Muscle layer of colon (tissue), 2 donors: ENCODE data around the gene CLSTN2.

Source experiments
- H3K27ac ChIP-seq: one replicate; pipeline ENCODE4 v1.7.0; 2013; ENCODE audit warnings: low read depth, mild to moderate bottlenecking, low read length, moderate library complexity
- H3K27me3 ChIP-seq, 2 donors: one replicate each; pipeline ENCODE4 v1.7.0; 2013; ENCODE audit warnings: low read length in 2 of 2, mild to moderate bottlenecking in 2 of 2; ENCODE audit not compliant: insufficient read depth in 2 of 2, control insufficient read depth in 1 of 2
- H3K36me3 ChIP-seq: one replicate; pipeline ENCODE4 v1.7.0; 2013; ENCODE audit warnings: mild to moderate bottlenecking, low read length; ENCODE audit not compliant: insufficient read depth
- H3K4me1 ChIP-seq: one replicate; pipeline ENCODE4 v1.7.0; 2013; ENCODE audit warnings: mild to moderate bottlenecking, low read length; ENCODE audit not compliant: insufficient read depth
- H3K4me3 ChIP-seq, 2 donors: one replicate each; pipeline ENCODE4 v1.7.0; 2013; ENCODE audit warnings: low read length in 2 of 2, low read depth in 1 of 2, mild to moderate bottlenecking in 1 of 2, moderate library complexity in 1 of 2
- H3K9ac ChIP-seq: one replicate; pipeline ENCODE4 v1.7.0; 2013; ENCODE audit warnings: low read length
- H3K9me3 ChIP-seq: one replicate; pipeline ENCODE4 v1.7.0; 2013; ENCODE audit warnings: mild to moderate bottlenecking, low read length
- donor health status: abdominal sarcoma.
- donor health status: Adenocarcinoma of cecum.

CLSTN2 gene

GRCh38 chr3:140303875-140304274 is 368.9 kb downstream of the CLSTN2 start:
- Histone ChIP-seq H3K9ac (no peak overlapping the region), H3K27me3 (no peaks in the 10 kb centered on the region), H3K36me3 (no peaks in the 10 kb centered on the region), H3K27ac (no peak overlapping the region), H3K9me3 (no peaks in the 10 kb centered on the region), H3K4me1 (no peaks in the 10 kb centered on the region), H3K4me3 (no peak overlapping the region)

- H3K36me3 ChIP-seq = no peaks in the 10 kb centered on the region
- no peak overlapping the region for H3K9ac ChIP-seq
- no peak overlapping the region for H3K4me3 ChIP-seq
- H3K27me3 ChIP-seq = no peaks in the 10 kb centered on the region
- H3K9me3 ChIP-seq = no peaks in the 10 kb centered on the region
- H3K4me1 ChIP-seq = no peaks in the 10 kb centered on the region
- H3K27ac ChIP-seq = no peak overlapping the region
Observed at GRCh38 chr3:140308535-140308934, 373.6 kb downstream of the CLSTN2 start.

GRCh38 chr3:140311428-140311827 is 376.4 kb downstream of the CLSTN2 start:
- Histone ChIP-seq H3K9me3 (no peaks in the 10 kb centered on the region), H3K27me3 (no peaks in the 10 kb centered on the region), H3K9ac (no peak overlapping the region), H3K36me3 (no peaks in the 10 kb centered on the region), H3K27ac (no peak overlapping the region), H3K4me1 (no peaks in the 10 kb centered on the region), H3K4me3 (no peak overlapping the region)

GRCh38 chr3:140315955-140316354 is 381.0 kb downstream of the CLSTN2 start:
- Histone ChIP-seq H3K4me3 (no peak overlapping the region), H3K9ac (no peak overlapping the region), H3K4me1 (no peaks in the 10 kb centered on the region), H3K27ac (no peak overlapping the region), H3K9me3 (no peaks in the 10 kb centered on the region), H3K36me3 (no peaks in the 10 kb centered on the region), H3K27me3 (no peaks in the 10 kb centered on the region)

GRCh38 chr3:140316466-140316865 is 381.5 kb downstream of the CLSTN2 start:
- Histone ChIP-seq H3K4me1 (no peaks in the 10 kb centered on the region), H3K27me3 (no peaks in the 10 kb centered on the region), H3K36me3 (no peaks in the 10 kb centered on the region), H3K4me3 (no peak overlapping the region), H3K9ac (no peak overlapping the region), H3K9me3 (no peaks in the 10 kb centered on the region), H3K27ac (no peak overlapping the region)

GRCh38 chr3:140316868-140317400 is 381.9 kb downstream of the CLSTN2 start:
- no peaks in the 10 kb centered on the region for H3K4me1 ChIP-seq
- H3K27me3 ChIP-seq = no peaks in the 10 kb centered on the region
- H3K9me3 ChIP-seq = no peaks in the 10 kb centered on the region
- H3K4me3 ChIP-seq = no peak overlapping the region
- H3K9ac ChIP-seq = no peak overlapping the region
- no peaks in the 10 kb centered on the region for H3K36me3 ChIP-seq
- H3K27ac ChIP-seq = no peak overlapping the region

GRCh38 chr3:140319739-140320138 is 384.8 kb downstream of the CLSTN2 start:
- Histone ChIP-seq H3K4me3 (no peak overlapping the region), H3K27me3 (no peaks in the 10 kb centered on the region), H3K36me3 (no peaks in the 10 kb centered on the region), H3K4me1 (no peaks in the 10 kb centered on the region), H3K9me3 (no peaks in the 10 kb centered on the region), H3K27ac (no peak overlapping the region), H3K9ac (no peak overlapping the region)

GRCh38 chr3:140323561-140323960 is 388.6 kb downstream of the CLSTN2 start:
- H3K36me3 ChIP-seq = no peaks in the 10 kb centered on the region
- H3K4me1 ChIP-seq = no peaks in the 10 kb centered on the region
- H3K27me3 ChIP-seq = no peaks in the 10 kb centered on the region
- H3K27ac ChIP-seq = no peak overlapping the region
- no peaks in the 10 kb centered on the region for H3K9me3 ChIP-seq
- H3K4me3 ChIP-seq = no peak overlapping the region
- H3K9ac ChIP-seq = no peak overlapping the region

GRCh38 chr3:140332131-140332530 is 397.1 kb downstream of the CLSTN2 start:
- no peaks in the 10 kb centered on the region for H3K9me3 ChIP-seq
- H3K27me3 ChIP-seq = no peaks in the 10 kb centered on the region
- H3K36me3 ChIP-seq = no peaks in the 10 kb centered on the region
- H3K9ac ChIP-seq = no peak overlapping the region
- H3K4me3 ChIP-seq = no peak overlapping the region
- H3K4me1 ChIP-seq = no peaks in the 10 kb centered on the region
- no peak overlapping the region for H3K27ac ChIP-seq

- H3K27ac ChIP-seq = no peak overlapping the region
- H3K4me3 ChIP-seq = no peak overlapping the region
- H3K9me3 ChIP-seq = no peaks in the 10 kb centered on the region
- no peaks in the 10 kb centered on the region for H3K4me1 ChIP-seq
- no peak overlapping the region for H3K9ac ChIP-seq
- H3K36me3 ChIP-seq = no peaks in the 10 kb centered on the region
- no peaks in the 10 kb centered on the region for H3K27me3 ChIP-seq
Observed at GRCh38 chr3:140334132-140334929, 399.3 kb downstream of the CLSTN2 start.

- H3K9ac ChIP-seq = no peak overlapping the region
- no peak overlapping the region for H3K4me3 ChIP-seq
- H3K9me3 ChIP-seq = no peaks in the 10 kb centered on the region
- H3K27me3 ChIP-seq = no peaks in the 10 kb centered on the region
- H3K27ac ChIP-seq = no peak overlapping the region
- no peaks in the 10 kb centered on the region for H3K36me3 ChIP-seq
- H3K4me1 ChIP-seq = no peaks in the 10 kb centered on the region
Observed at GRCh38 chr3:140336465-140336864, 401.5 kb downstream of the CLSTN2 start.

- Histone ChIP-seq H3K9ac (no peak overlapping the region), H3K27me3 (no peaks in the 10 kb centered on the region), H3K36me3 (no peaks in the 10 kb centered on the region), H3K27ac (no peak overlapping the region), H3K9me3 (no peaks in the 10 kb centered on the region), H3K4me1 (no peaks in the 10 kb centered on the region), H3K4me3 (no peak overlapping the region)
Observed at GRCh38 chr3:140338916-140339315, 403.9 kb downstream of the CLSTN2 start.
